Tibial nerve (tissue), 4 donors: ENCODE measurements around the gene HLCS.

ENCODE experiments used
- EP300 ChIP-seq, 2 donors: sonication (generic); formaldehyde crosslinking; IDR thresholded peaks; one replicate each; pipeline ENCODE4 v1.6.1; 2017; ENCODE audit warnings: antibody characterized with exemption in 2 of 2, mild to moderate bottlenecking in 1 of 2
- POLR2A ChIP-seq, 2 donors: fragments of 450-650 bp; IDR thresholded peaks; one replicate each; pipeline ENCODE4 v1.6.1; 2017; ENCODE audit warnings: antibody characterized with exemption in 2 of 2, mild to moderate bottlenecking in 2 of 2, moderate library complexity in 2 of 2
- TF ChIP-seq, protein P1 (sequence below), 5 experiments: fragments of 200-600 bp in 3 of 5; fragments of 450-650 bp in 2 of 5; sonication (generic) in 3 of 5; IDR thresholded peaks; one replicate each; pipeline ENCODE4 v1.5.1; 2016 to 2019; ENCODE audit warnings: antibody characterized with exemption in 5 of 5, mild to moderate bottlenecking in 3 of 5, moderate library complexity in 2 of 5

DNA sequence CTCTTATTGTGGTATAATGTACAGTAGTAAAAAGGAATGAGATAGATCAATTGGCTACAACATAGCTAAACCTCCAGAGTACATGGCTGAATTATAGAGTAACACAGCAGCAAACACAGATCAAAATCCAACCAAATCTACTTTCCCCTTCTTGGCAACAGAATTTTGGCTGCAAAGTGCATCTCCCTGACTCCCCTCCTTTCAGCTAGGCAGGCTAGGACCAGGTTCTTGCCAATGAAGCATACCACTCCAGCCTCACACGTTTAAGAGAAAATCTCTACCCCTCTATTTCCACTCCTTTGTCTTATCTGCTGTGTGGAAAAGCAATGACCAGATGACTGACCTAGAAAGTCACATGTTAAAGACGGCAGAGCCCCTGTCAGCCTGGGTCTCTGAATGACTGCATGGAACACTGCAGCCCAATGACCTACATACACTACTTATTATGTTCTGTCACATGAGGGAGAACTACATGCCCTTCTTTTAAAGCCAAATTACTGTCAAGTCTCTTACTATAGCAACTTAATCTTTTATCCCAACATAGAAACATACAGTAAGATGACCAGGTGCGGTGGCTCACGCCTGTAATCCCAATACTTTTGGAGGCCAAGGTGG is 99.1 kb downstream of the HLCS start:
- TF ChIP-seq, protein P1, sequence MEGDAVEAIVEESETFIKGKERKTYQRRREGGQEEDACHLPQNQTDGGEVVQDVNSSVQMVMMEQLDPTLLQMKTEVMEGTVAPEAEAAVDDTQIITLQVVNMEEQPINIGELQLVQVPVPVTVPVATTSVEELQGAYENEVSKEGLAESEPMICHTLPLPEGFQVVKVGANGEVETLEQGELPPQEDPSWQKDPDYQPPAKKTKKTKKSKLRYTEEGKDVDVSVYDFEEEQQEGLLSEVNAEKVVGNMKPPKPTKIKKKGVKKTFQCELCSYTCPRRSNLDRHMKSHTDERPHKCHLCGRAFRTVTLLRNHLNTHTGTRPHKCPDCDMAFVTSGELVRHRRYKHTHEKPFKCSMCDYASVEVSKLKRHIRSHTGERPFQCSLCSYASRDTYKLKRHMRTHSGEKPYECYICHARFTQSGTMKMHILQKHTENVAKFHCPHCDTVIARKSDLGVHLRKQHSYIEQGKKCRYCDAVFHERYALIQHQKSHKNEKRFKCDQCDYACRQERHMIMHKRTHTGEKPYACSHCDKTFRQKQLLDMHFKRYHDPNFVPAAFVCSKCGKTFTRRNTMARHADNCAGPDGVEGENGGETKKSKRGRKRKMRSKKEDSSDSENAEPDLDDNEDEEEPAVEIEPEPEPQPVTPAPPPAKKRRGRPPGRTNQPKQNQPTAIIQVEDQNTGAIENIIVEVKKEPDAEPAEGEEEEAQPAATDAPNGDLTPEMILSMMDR (IDR thresholded peaks at IDR 0.05) = no peak
- TF ChIP-seq POLR2A (IDR thresholded peaks at IDR 0.05) (no peak), EP300 (IDR thresholded peaks at IDR 0.05) (no peak)
